ENCODE measurements around the gene POLE3. TPM values are rescaled to one million over a fixed set of nuclear protein-coding genes. Genes with fewer than 3 reads are reported as not detected.
A peak's percentile ranks its signal among the peaks of the same experiment; 100 is the strongest.
"Not testable (repeated sequence)": the region's sequence is repeated elsewhere in the genome, so short reads cannot be mapped to it uniquely, and the experiment has no call there.

POLE3 gene
- total RNA-seq, 1 donor from 2014 or later = 32.4 TPM

- not testable (repeated sequence) for H3K36me3 ChIP-seq (ENCODE audit: control insufficient read depth in 3 of 3, insufficient read depth in 3 of 3, low read length in 3 of 3); H3K27me3 ChIP-seq (ENCODE audit: control insufficient read depth in 3 of 3, insufficient read depth in 3 of 3, low read length in 3 of 3); H3K4me3 ChIP-seq (ENCODE audit: low read length in 3 of 3); H3K27ac ChIP-seq (ENCODE audit: low read depth, low read length); H3K9ac ChIP-seq (ENCODE audit: low read depth in 1 of 3, low read length in 3 of 3); H3K9me3 ChIP-seq (ENCODE audit: control insufficient read depth in 3 of 3, low read length in 3 of 3)
- peaks cover 5 to 12% (median 7%) of the 10 kb centered on the region in 3 donors for H3K4me1 ChIP-seq (ENCODE audit: control insufficient read depth in 3 of 3, insufficient read depth in 3 of 3, low read length in 3 of 3)
These were observed 30.7 kb downstream of the POLE3 start for GRCh38 chr9:113379829-113380210.

GRCh38 chr9:113379094-113379828 lies 31.2 kb downstream of the POLE3 start:
- H3K9me3 ChIP-seq (ENCODE audit: control insufficient read depth in 3 of 3, low read length in 3 of 3); H3K36me3 ChIP-seq (ENCODE audit: control insufficient read depth in 3 of 3, insufficient read depth in 3 of 3, low read length in 3 of 3); H3K27me3 ChIP-seq (ENCODE audit: control insufficient read depth in 3 of 3, insufficient read depth in 3 of 3, low read length in 3 of 3); H3K9ac ChIP-seq (ENCODE audit: low read depth in 1 of 3, low read length in 3 of 3); H3K4me3 ChIP-seq (ENCODE audit: low read length in 3 of 3); H3K27ac ChIP-seq (ENCODE audit: low read depth, low read length): not testable (repeated sequence)
- peaks cover 5 to 12% (median 7%) of the 10 kb centered on the region in 3 donors for H3K4me1 ChIP-seq (ENCODE audit: control insufficient read depth in 3 of 3, insufficient read depth in 3 of 3, low read length in 3 of 3)

GRCh38 chr9:113376634-113377567 lies 33.6 kb downstream of the POLE3 start, which contains the start of gene HDHD3:
HDHD3 (minus strand) TSS chr9:113376986; CDS start chr9:113374354, 2,632 bp downstream.
- H3K27ac ChIP-seq (ENCODE audit: low read depth, low read length) = peak within 1 kb of the TSS; percentile 30
- peaks cover 5 to 12% (median 7%) of the 10 kb centered on the region in 3 donors for H3K4me1 ChIP-seq (ENCODE audit: control insufficient read depth in 3 of 3, insufficient read depth in 3 of 3, low read length in 3 of 3)
- no peaks in the 10 kb centered on the region for H3K9me3 ChIP-seq (ENCODE audit: control insufficient read depth in 3 of 3, low read length in 3 of 3)
- H3K9ac ChIP-seq (ENCODE audit: low read depth in 1 of 3, low read length in 3 of 3) = peak within 1 kb of the TSS; percentile 80 to 94 (median 88)
- peak within 1 kb of the TSS; percentile 75 to 88 (median 83) for H3K4me3 ChIP-seq (ENCODE audit: low read length in 3 of 3)
- H3K27me3 ChIP-seq (ENCODE audit: control insufficient read depth in 3 of 3, insufficient read depth in 3 of 3, low read length in 3 of 3) = no peaks in the 10 kb centered on the region
- H3K36me3 ChIP-seq (ENCODE audit: control insufficient read depth in 3 of 3, insufficient read depth in 3 of 3, low read length in 3 of 3) = peaks cover 0 to 26% (median 12%) of the 10 kb centered on the region in 3 donors

GRCh38 chr9:113375057-113376023 lies 35.1 kb downstream of the POLE3 start:
- Histone ChIP-seq H3K9ac (ENCODE audit: low read depth in 1 of 3, low read length in 3 of 3) (peak overlapping the region in 1 of 3 donors; percentile 28), H3K4me1 (ENCODE audit: control insufficient read depth in 3 of 3, insufficient read depth in 3 of 3, low read length in 3 of 3) (peaks cover 5 to 12% (median 7%) of the 10 kb centered on the region in 3 donors), H3K36me3 (ENCODE audit: control insufficient read depth in 3 of 3, insufficient read depth in 3 of 3, low read length in 3 of 3) (peaks cover 0 to 26% (median 12%) of the 10 kb centered on the region in 3 donors), H3K27me3 (ENCODE audit: control insufficient read depth in 3 of 3, insufficient read depth in 3 of 3, low read length in 3 of 3) (no peaks in the 10 kb centered on the region), H3K9me3 (ENCODE audit: control insufficient read depth in 3 of 3, low read length in 3 of 3) (no peaks in the 10 kb centered on the region), H3K27ac (ENCODE audit: low read depth, low read length) (no peak overlapping the region), H3K4me3 (ENCODE audit: low read length in 3 of 3) (no peak overlapping the region)

GRCh38 chr9:113373676-113374392 lies 36.6 kb downstream of the POLE3 start:
- Histone ChIP-seq H3K36me3 (ENCODE audit: control insufficient read depth in 3 of 3, insufficient read depth in 3 of 3, low read length in 3 of 3) (peaks cover 0 to 26% (median 12%) of the 10 kb centered on the region in 3 donors), H3K4me3 (ENCODE audit: low read length in 3 of 3) (no peak overlapping the region), H3K9ac (ENCODE audit: low read depth in 1 of 3, low read length in 3 of 3) (no peak overlapping the region), H3K27me3 (ENCODE audit: control insufficient read depth in 3 of 3, insufficient read depth in 3 of 3, low read length in 3 of 3) (no peaks in the 10 kb centered on the region), H3K27ac (ENCODE audit: low read depth, low read length) (no peak overlapping the region), H3K4me1 (ENCODE audit: control insufficient read depth in 3 of 3, insufficient read depth in 3 of 3, low read length in 3 of 3) (peaks cover 5 to 20% (median 14%) of the 10 kb centered on the region in 3 donors), H3K9me3 (ENCODE audit: control insufficient read depth in 3 of 3, low read length in 3 of 3) (no peaks in the 10 kb centered on the region)

GRCh38 chr9:113373256-113373655 lies 37.2 kb downstream of the POLE3 start:
- Histone ChIP-seq H3K9ac (ENCODE audit: low read depth in 1 of 3, low read length in 3 of 3) (no peak overlapping the region), H3K9me3 (ENCODE audit: control insufficient read depth in 3 of 3, low read length in 3 of 3) (no peaks in the 10 kb centered on the region), H3K4me1 (ENCODE audit: control insufficient read depth in 3 of 3, insufficient read depth in 3 of 3, low read length in 3 of 3) (peaks cover 5 to 20% (median 14%) of the 10 kb centered on the region in 3 donors), H3K4me3 (ENCODE audit: low read length in 3 of 3) (no peak overlapping the region), H3K27ac (ENCODE audit: low read depth, low read length) (no peak overlapping the region), H3K36me3 (ENCODE audit: control insufficient read depth in 3 of 3, insufficient read depth in 3 of 3, low read length in 3 of 3) (peaks cover 0 to 26% (median 12%) of the 10 kb centered on the region in 3 donors), H3K27me3 (ENCODE audit: control insufficient read depth in 3 of 3, insufficient read depth in 3 of 3, low read length in 3 of 3) (no peaks in the 10 kb centered on the region)

GRCh38 chr9:113372059-113372458 lies 38.4 kb downstream of the POLE3 start:
- H3K9me3 ChIP-seq (ENCODE audit: control insufficient read depth in 3 of 3, low read length in 3 of 3) = no peaks in the 10 kb centered on the region
- peaks cover 3 to 18% (median 11%) of the 10 kb centered on the region in 3 donors for H3K4me1 ChIP-seq (ENCODE audit: control insufficient read depth in 3 of 3, insufficient read depth in 3 of 3, low read length in 3 of 3)
- no peaks in the 10 kb centered on the region for H3K27me3 ChIP-seq (ENCODE audit: control insufficient read depth in 3 of 3, insufficient read depth in 3 of 3, low read length in 3 of 3)
- H3K4me3 ChIP-seq (ENCODE audit: low read length in 3 of 3) = no peak overlapping the region
- H3K36me3 ChIP-seq (ENCODE audit: control insufficient read depth in 3 of 3, insufficient read depth in 3 of 3, low read length in 3 of 3) = peaks cover 0 to 26% (median 12%) of the 10 kb centered on the region in 3 donors
- H3K27ac ChIP-seq (ENCODE audit: low read depth, low read length) = no peak overlapping the region
- H3K9ac ChIP-seq (ENCODE audit: low read depth in 1 of 3, low read length in 3 of 3) = no peak overlapping the region

- Histone ChIP-seq H3K9me3 (ENCODE audit: control insufficient read depth in 3 of 3, low read length in 3 of 3) (no peaks in the 10 kb centered on the region), H3K36me3 (ENCODE audit: control insufficient read depth in 3 of 3, insufficient read depth in 3 of 3, low read length in 3 of 3) (peaks cover 0 to 26% (median 12%) of the 10 kb centered on the region in 3 donors), H3K4me1 (ENCODE audit: control insufficient read depth in 3 of 3, insufficient read depth in 3 of 3, low read length in 3 of 3) (peaks cover 3 to 15% (median 11%) of the 10 kb centered on the region in 3 donors), H3K27me3 (ENCODE audit: control insufficient read depth in 3 of 3, insufficient read depth in 3 of 3, low read length in 3 of 3) (no peaks in the 10 kb centered on the region), H3K9ac (ENCODE audit: low read depth in 1 of 3, low read length in 3 of 3) (no peak overlapping the region), H3K4me3 (ENCODE audit: low read length in 3 of 3) (no peak overlapping the region), H3K27ac (ENCODE audit: low read depth, low read length) (no peak overlapping the region)
These were observed 39.6 kb downstream of the POLE3 start for GRCh38 chr9:113370806-113371325.

- no peak overlapping the region for H3K27ac ChIP-seq (ENCODE audit: low read depth, low read length)
- H3K9ac ChIP-seq (ENCODE audit: low read depth in 1 of 3, low read length in 3 of 3) = no peak overlapping the region
- no peaks in the 10 kb centered on the region for H3K9me3 ChIP-seq (ENCODE audit: control insufficient read depth in 3 of 3, low read length in 3 of 3)
- H3K4me1 ChIP-seq (ENCODE audit: control insufficient read depth in 3 of 3, insufficient read depth in 3 of 3, low read length in 3 of 3) = peaks cover 0 to 8% (median 7%) of the 10 kb centered on the region in 3 donors
- peaks cover 0 to 20% (median 12%) of the 10 kb centered on the region in 3 donors for H3K36me3 ChIP-seq (ENCODE audit: control insufficient read depth in 3 of 3, insufficient read depth in 3 of 3, low read length in 3 of 3)
- peak overlapping the region in 1 of 3 donors; percentile 23 for H3K4me3 ChIP-seq (ENCODE audit: low read length in 3 of 3)
- H3K27me3 ChIP-seq (ENCODE audit: control insufficient read depth in 3 of 3, insufficient read depth in 3 of 3, low read length in 3 of 3) = no peaks in the 10 kb centered on the region
These were observed 40.7 kb downstream of the POLE3 start for GRCh38 chr9:113369855-113370140.
